H1 (cell line): ENCODE data around the gene CACNA1D. TPM values are rescaled to one million over a fixed set of nuclear protein-coding genes. Genes with fewer than 3 reads are reported as not detected.

Experiments
- CTCF ChIA-PET: fragments of 300-600 bp; sonication (Branson Sonifier 250); formaldehyde crosslinking; loops from one replicate; lab custom pipeline; 2021; ENCODE audit not compliant: partially characterized antibody; lab: Charles Lee
- POLR2A ChIA-PET: fragments of 300-600 bp; sonication (Branson Sonifier 250); formaldehyde crosslinking; loops from one replicate; lab custom pipeline; 2021; ENCODE audit warnings: inconsistent platforms; ENCODE audit not compliant: partially characterized antibody; lab: Charles Lee
- DNase-seq, 2 experiments: peaks; one replicate each; pipeline versions ENCODE4 v3.0.0 to v3.0.0-alpha.2; 2010 to 2022; ENCODE audit warnings: low spot score in 2 of 2, low read depth in 1 of 2, mixed read lengths in 1 of 2
- FAIRE-seq: peaks from 2 replicates; lab custom pipeline; 2011; peaks lifted over from hg19 to GRCh38; lab: Jason Lieb, UNC
- H2AFZ ChIP-seq: 2 replicates; pipeline ENCODE4 v1.8.1; 2012; ENCODE audit warnings: low read length, inconsistent platforms
- H2AK5ac ChIP-seq: 2 replicates; pipeline ENCODE4 v1.6.1; 2013; ENCODE audit warnings: low read depth, low read length
- H2BK120ac ChIP-seq: replicated peaks from 2 replicates; pipeline ENCODE3; 2013; ENCODE audit warnings: low read depth, low read length, inconsistent platforms
- H2BK12ac ChIP-seq: 2 replicates; pipeline ENCODE4 v1.6.1; 2013; ENCODE audit warnings: low read depth, low read length
- H2BK15ac ChIP-seq: 2 replicates; pipeline ENCODE4 v1.6.1; 2013; ENCODE audit warnings: low read length
- H2BK20ac ChIP-seq: 2 replicates; pipeline ENCODE4 v1.6.1; 2013; ENCODE audit warnings: low read length
- H2BK5ac ChIP-seq: 2 replicates; pipeline ENCODE4 v1.6.1; 2013; ENCODE audit warnings: low read depth, low read length
- H3K14ac ChIP-seq: 2 replicates; pipeline ENCODE4 v1.6.1; 2013; ENCODE audit warnings: inconsistent platforms; ENCODE audit not compliant: insufficient read length
- H3K18ac ChIP-seq: 2 replicates; pipeline ENCODE4 v1.6.1; 2013; ENCODE audit warnings: low read length; ENCODE audit errors: extremely low read depth
- H3K23ac ChIP-seq: 2 replicates; pipeline ENCODE4 v1.6.1; 2013; ENCODE audit warnings: inconsistent platforms; ENCODE audit not compliant: insufficient read length
- H3K23me2 ChIP-seq: 2 replicates; pipeline ENCODE4 v1.6.1; 2013; ENCODE audit warnings: low read depth, low read length
- H3K27ac ChIP-seq: 2 replicates; pipeline ENCODE4 v1.6.1; 2011; ENCODE audit warnings: low read depth, low read length, inconsistent platforms
- H3K27me3 ChIP-seq, 4 experiments: replicated peaks in 1 of 4; 1 replicate in 1 of 4; 2 replicates in 3 of 4; pipeline versions ENCODE4 v1.6.1 to v1.8.1; 2011 to 2013; ENCODE audit warnings: low read length in 3 of 4, mild to moderate bottlenecking in 3 of 4, inconsistent platforms in 2 of 4, mixed read lengths in 2 of 4, moderate library complexity in 1 of 4; ENCODE audit not compliant: control insufficient read depth in 3 of 4, insufficient read depth in 3 of 4; ENCODE audit errors: extremely low read depth in 1 of 4
- H3K36me3 ChIP-seq, 4 experiments: 2 replicates each; pipeline versions ENCODE4 v1.6.1 to v1.8.1; 2011 to 2013; ENCODE audit warnings: mild to moderate bottlenecking in 4 of 4, low read length in 3 of 4, moderate library complexity in 2 of 4, control low read depth in 1 of 4, inconsistent platforms in 1 of 4; ENCODE audit not compliant: insufficient read depth in 4 of 4, control insufficient read depth in 2 of 4
- H3K4ac ChIP-seq: replicated peaks from 2 replicates; pipeline ENCODE3; 2013; ENCODE audit warnings: low read length, low read depth, mixed read lengths, inconsistent platforms; ENCODE audit not compliant: insufficient read length
- H3K4me1 ChIP-seq, 4 experiments: replicated peaks in 1 of 4; 1 replicate in 1 of 4; 2 replicates in 3 of 4; pipeline versions ENCODE4 v1.6.1 to v1.8.1; 2011 to 2013; ENCODE audit warnings: low read length in 3 of 4, inconsistent platforms in 2 of 4, mixed read lengths in 1 of 4; ENCODE audit not compliant: insufficient read depth in 4 of 4, control insufficient read depth in 3 of 4
- H3K4me2 ChIP-seq, 2 experiments: 2 replicates each; pipeline versions ENCODE4 v1.6.1 to v1.8.1; 2011 to 2013; ENCODE audit warnings: low read depth in 2 of 2, low read length in 2 of 2, control low read depth in 1 of 2, inconsistent platforms in 1 of 2, mild to moderate bottlenecking in 1 of 2; ENCODE audit not compliant: insufficient read depth in 1 of 2
- H3K4me3 ChIP-seq, 4 experiments: fragments of 200-600, 300-600 bp in 1 of 4; sonication (generic), shearing (Covaris generic), sonication (Bioruptor Twin) in 1 of 4; 2 replicates each; pipeline versions ENCODE4 v1.5.1 to v1.8.1; 2011 to 2016; ENCODE audit warnings: low read length in 4 of 4, low read depth in 3 of 4, control low read depth in 2 of 4, inconsistent platforms in 2 of 4, mild to moderate bottlenecking in 2 of 4, mixed read lengths in 1 of 4, moderate library complexity in 1 of 4; ENCODE audit not compliant: insufficient read depth in 2 of 4; ENCODE audit errors: extremely low read depth in 1 of 4
- H3K56ac ChIP-seq: replicated peaks from 2 replicates; pipeline ENCODE3; 2013; ENCODE audit warnings: low read depth, mild to moderate bottlenecking, mixed read lengths, low read length, inconsistent platforms; ENCODE audit not compliant: insufficient read length
- H3K79me1 ChIP-seq: 2 replicates; pipeline ENCODE4 v1.6.1; 2013; ENCODE audit warnings: low read depth, low read length, control low read depth
- H3K79me2 ChIP-seq, 2 experiments: 2 replicates each; pipeline versions ENCODE4 v1.6.1 to v1.8.1; 2012 to 2013; ENCODE audit warnings: low read length in 2 of 2, mild to moderate bottlenecking in 2 of 2, inconsistent platforms in 1 of 2; ENCODE audit not compliant: insufficient read depth in 2 of 2, control insufficient read depth in 1 of 2
- H3K9ac ChIP-seq, 4 experiments: replicated peaks in 1 of 4; 1 replicate in 1 of 4; 2 replicates in 3 of 4; pipeline versions ENCODE4 v1.6.1 to v1.8.1; 2011 to 2013; ENCODE audit warnings: low read depth in 3 of 4, low read length in 3 of 4, control low read depth in 2 of 4, mild to moderate bottlenecking in 2 of 4, moderate library complexity in 2 of 4, inconsistent platforms in 1 of 4; ENCODE audit errors: extremely low read depth in 1 of 4
- H3K9me3 ChIP-seq, 2 experiments: 2 replicates each; pipeline versions ENCODE4 v1.6.1 to v1.8.1; 2012 to 2013; ENCODE audit warnings: mild to moderate bottlenecking in 2 of 2, moderate library complexity in 2 of 2, control low read depth in 1 of 2, inconsistent platforms in 1 of 2, low read depth in 1 of 2, low read length in 1 of 2, mixed read lengths in 1 of 2; ENCODE audit not compliant: insufficient read depth in 2 of 2
- H4K20me1 ChIP-seq, 2 experiments: replicated peaks in 1 of 2; 2 replicates each; pipeline versions ENCODE3 to v1.8.1; 2011 to 2013; ENCODE audit warnings: inconsistent platforms in 2 of 2, low read length in 2 of 2, mild to moderate bottlenecking in 1 of 2; ENCODE audit not compliant: insufficient read depth in 2 of 2, control insufficient read depth in 1 of 2
- H4K5ac ChIP-seq: 2 replicates; pipeline ENCODE4 v1.6.1; 2013; ENCODE audit warnings: low read length, low read depth, mixed read lengths, inconsistent platforms; ENCODE audit not compliant: insufficient read length
- H4K8ac ChIP-seq: 2 replicates; pipeline ENCODE4 v1.8.0; 2013; ENCODE audit warnings: mild to moderate bottlenecking, moderate library complexity, low read length, inconsistent platforms; ENCODE audit not compliant: insufficient read depth; ENCODE audit errors: extremely low read depth
- H4K91ac ChIP-seq: replicated peaks from 2 replicates; pipeline ENCODE3; 2013; ENCODE audit warnings: low read length, mixed read lengths, inconsistent platforms; ENCODE audit not compliant: insufficient read length
- MAFK ChIP-seq: IDR thresholded peaks from 2 replicates; pipeline ENCODE4 v1.6.1; 2012; ENCODE audit warnings: low read depth, mild to moderate bottlenecking, improper control_type of control experiment, low read length
- RFX5 ChIP-seq: IDR thresholded peaks from 2 replicates; pipeline ENCODE4 v1.6.1; 2011; ENCODE audit warnings: low read depth, low read length, improper control_type of control experiment, borderline replicate concordance
- SP1 ChIP-seq: IDR thresholded peaks from 2 replicates; pipeline ENCODE4 v1.6.1; 2011; ENCODE audit warnings: low read depth, low read length
- TAF1 ChIP-seq: IDR thresholded peaks from 2 replicates; pipeline ENCODE4 v1.6.1; 2011; ENCODE audit warnings: mild to moderate bottlenecking, low read depth, low read length
- WGBS, 2 experiments: shearing (Covaris generic) in 1 of 2; methylation state at CpG; one replicate each; pipeline versions ENCODE4 v1.1.6 to v1.1.7; 2013 to 2015; ENCODE audit warnings: low lambda C conversion rate in 2 of 2, mixed read lengths in 2 of 2, inconsistent platforms in 1 of 2, low coverage in 1 of 2, missing lambda C conversion rate in 1 of 2; ENCODE audit not compliant: insufficient replicate concordance in 2 of 2, insufficient coverage in 1 of 2, insufficient read length in 1 of 2; ENCODE audit errors: extremely low coverage in 1 of 2, missing lambda C conversion rate in 1 of 2; 5-methylcytosine and 5-hydroxymethylcytosine counted together
- polyA plus RNA-seq, 7 experiments: library from polyadenylated mRNA; depleted of rRNA in 3 of 7; stranded (reverse) in 5 of 7; unstranded in 2 of 7; fragments of >200 nt in 5 of 7; fragments of 200-250 nt in 2 of 7; gene quantifications; 1 replicate in 5 of 7; 2 replicates in 1 of 7; 4 replicates in 1 of 7; pipeline versions ENCODE4 v1.2.1 to v1.2.3, GENCODE V29; 2011 to 2013; ENCODE audit warnings: missing spikeins in 2 of 7, mixed read lengths in 2 of 7
- total RNA-seq: library from RNA; stranded (reverse); fragmentation: NEBNext Ultra II Directional; extraction: Animal tissue kit (Norgen Biotek cat#: 25700); gene quantifications from 2 replicates; pipeline ENCODE4 v1.2.1, GENCODE V29; 2021

Gene CACNA1D
- total and polyA plus RNA-seq, 2 of the 8 experiments (the other 6 are each of a cell fraction or from before 2014, with no cell fraction given): 2.0 to 2.9 TPM

DNA sequence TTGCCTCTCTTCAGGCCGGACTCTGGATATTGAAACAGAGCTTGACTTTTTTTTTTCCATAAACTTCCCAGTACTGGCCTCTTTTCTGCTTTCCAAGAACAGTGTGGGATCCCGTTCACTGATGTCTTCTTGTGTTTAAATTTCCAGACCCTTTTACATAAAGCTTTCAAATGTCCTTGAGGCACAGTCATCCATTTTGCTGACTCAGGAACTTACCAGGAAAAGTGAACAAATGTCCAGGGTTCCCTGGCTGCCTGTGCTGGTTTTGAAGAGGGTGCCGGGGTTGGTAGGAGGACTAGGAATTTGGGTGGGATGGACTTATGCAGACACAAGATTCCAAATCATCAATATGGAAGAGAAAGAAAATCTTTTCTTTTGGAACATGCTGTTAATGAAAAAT lies 283.7 kb downstream of the CACNA1D start:
- CTCF ChIA-PET: interaction anchor here (0.6 to 0.7 kb wide), 2 partner anchors 72 to 102 kb away, joined by 3 to 5 read pairs; no protein-coding TSS in a partner anchor
- Histone ChIP-seq H3K79me1 (no peaks in the 10 kb centered on the region), H4K20me1 (no peaks in the 10 kb centered on the region), H4K8ac (no peak overlapping the region), H3K9ac (no peak overlapping the region), H4K5ac (no peak overlapping the region), H4K91ac (no peak overlapping the region), H3K56ac (no peak overlapping the region), H3K4me3 (no peak overlapping the region), H3K4ac (no peak overlapping the region), H3K23ac (no peak overlapping the region)
- TF ChIP-seq SP1 (no peak), MAFK (peak; percentile 62), RFX5 (no peak), TAF1 (no peak)
- TF ChIP-seq, all 59 proteins: peak for 1
- Histone ChIP-seq H3K27ac (no peak overlapping the region), H2BK5ac (no peak overlapping the region), H2AFZ (no peak overlapping the region), H3K36me3 (no peaks in the 10 kb centered on the region), H3K79me2 (no peaks in the 10 kb centered on the region), H2BK12ac (no peak overlapping the region), H3K27me3 (no peaks in the 10 kb centered on the region), H3K4me1 (peaks cover 0 to 5% (median 3%) of the 10 kb centered on the region in 4 experiments; a peak in 5 of 7 replicates), H2BK20ac (no peak overlapping the region), H3K9me3 (no peaks in the 10 kb centered on the region; a peak in 1 of 4 replicates), H2BK120ac (no peak overlapping the region), H3K18ac (no peak overlapping the region), H2AK5ac (no peak overlapping the region), H3K14ac (no peak overlapping the region), H2BK15ac (no peak overlapping the region), H3K23me2 (no peaks in the 10 kb centered on the region), H3K4me2 (no peak overlapping the region)
- 91% methylated on average over 3 of the region's 3 CpGs; no CpG with 5 or more reads in 1 of the 2 experiments for WGBS, 2 experiments
- no peak for DNase-seq
- FAIRE-seq: no peak
- POLR2A ChIA-PET: no interaction called here
